GM12872 (cell line): ENCODE data around the gene GRK4.

Source experiments
- TF ChIP-seq, protein P1 (sequence below): IDR thresholded peaks from 3 replicates; pipeline ENCODE4 v1.5.1; 2011; ENCODE audit warnings: low read depth, mild to moderate bottlenecking, low read length, moderate library complexity; ENCODE audit not compliant: insufficient read depth

The GRK4 gene

DNA sequence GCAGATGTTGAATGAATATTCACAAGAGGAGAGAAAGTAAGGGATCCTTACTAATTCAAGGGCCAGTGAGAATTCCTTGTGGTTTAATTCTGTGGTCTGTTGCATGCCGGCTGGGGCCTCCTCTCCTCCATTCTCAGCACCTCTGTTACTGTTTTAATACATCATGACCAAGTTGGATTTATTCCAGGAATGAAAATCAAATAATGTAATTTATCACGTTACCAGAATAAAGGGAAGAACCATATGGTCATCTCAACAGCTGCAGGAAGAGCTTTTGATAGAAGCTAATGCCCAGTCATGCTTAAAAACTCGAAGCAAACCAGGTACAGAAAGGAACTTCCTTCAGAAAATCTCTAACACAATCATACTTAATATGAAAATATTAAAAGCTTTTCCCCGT lies 54.1 kb downstream of the GRK4 start:
- TF ChIP-seq, protein P1, sequence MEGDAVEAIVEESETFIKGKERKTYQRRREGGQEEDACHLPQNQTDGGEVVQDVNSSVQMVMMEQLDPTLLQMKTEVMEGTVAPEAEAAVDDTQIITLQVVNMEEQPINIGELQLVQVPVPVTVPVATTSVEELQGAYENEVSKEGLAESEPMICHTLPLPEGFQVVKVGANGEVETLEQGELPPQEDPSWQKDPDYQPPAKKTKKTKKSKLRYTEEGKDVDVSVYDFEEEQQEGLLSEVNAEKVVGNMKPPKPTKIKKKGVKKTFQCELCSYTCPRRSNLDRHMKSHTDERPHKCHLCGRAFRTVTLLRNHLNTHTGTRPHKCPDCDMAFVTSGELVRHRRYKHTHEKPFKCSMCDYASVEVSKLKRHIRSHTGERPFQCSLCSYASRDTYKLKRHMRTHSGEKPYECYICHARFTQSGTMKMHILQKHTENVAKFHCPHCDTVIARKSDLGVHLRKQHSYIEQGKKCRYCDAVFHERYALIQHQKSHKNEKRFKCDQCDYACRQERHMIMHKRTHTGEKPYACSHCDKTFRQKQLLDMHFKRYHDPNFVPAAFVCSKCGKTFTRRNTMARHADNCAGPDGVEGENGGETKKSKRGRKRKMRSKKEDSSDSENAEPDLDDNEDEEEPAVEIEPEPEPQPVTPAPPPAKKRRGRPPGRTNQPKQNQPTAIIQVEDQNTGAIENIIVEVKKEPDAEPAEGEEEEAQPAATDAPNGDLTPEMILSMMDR = no peak

DNA sequence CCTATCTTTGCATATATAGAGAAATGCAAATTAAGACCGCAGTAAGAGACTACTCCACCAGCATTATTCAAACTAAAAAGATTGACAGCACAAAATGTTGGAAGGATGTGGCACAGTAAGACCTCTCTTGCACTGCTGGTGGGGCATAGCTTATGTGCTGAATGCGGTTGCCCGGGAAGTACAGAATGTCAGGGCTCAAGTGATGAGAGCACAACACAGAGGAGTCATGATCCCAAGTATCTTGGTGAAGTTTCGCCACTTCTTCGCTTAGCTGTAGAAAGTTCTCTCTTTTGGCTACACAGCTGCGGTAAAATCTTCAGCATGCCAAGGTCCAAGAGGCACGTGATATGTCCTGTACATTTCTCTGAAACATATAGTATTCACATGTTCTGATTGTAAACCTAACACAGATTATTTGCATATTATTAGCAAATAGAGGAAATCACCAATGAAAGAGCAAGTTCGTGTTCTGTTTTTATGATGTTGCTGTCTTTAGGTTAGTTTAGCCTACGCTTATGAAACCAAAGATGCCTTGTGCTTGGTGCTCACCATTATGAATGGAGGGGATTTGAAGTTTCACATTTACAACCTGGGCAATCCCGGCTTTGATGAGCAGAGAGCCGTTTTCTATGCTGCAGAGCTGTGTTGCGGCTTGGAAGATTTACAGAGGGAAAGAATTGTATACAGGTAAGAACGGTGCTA lies 55.9 kb downstream of the GRK4 start:
- TF ChIP-seq, protein P1 = no peak

DNA sequence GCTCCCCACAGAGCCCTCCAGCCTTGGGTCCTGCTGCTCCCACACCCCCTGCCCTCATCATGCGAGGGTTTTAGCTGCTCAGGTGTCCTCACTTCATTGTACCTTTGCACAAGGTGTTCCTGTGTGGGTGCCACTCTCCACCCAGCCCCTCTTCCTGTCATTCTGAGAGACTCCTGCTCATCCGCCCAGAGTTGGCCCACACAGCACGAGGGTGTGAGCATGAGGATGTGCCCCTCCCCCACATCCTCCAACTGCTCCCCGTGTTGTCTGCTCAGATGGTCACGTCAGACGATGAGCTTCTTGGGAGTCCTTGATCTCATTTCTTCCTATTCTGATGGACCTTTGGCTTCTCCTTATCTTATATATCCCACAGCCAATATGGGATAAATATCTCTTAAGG lies 57.8 kb downstream of the GRK4 start:
- TF ChIP-seq, protein P1 = no peak

DNA sequence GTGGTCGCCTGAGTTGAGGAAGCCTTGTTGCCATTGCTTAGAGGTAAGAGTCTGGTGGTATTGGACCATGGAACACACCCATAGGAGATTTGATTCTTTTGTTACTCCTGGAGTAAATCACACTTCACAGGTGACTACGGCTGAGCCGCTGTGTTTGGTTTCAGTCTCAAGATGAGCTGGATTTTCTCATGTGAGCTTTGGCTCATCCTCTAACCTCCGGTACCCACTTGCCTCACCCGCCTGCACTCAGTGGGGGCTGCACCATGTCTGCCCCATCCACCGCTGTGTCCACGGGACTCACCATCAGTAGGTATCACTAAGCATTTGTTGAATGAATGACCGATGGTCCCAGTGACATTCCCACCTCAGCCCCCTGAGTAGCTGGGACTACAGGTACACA lies 58.3 kb downstream of the GRK4 start:
- TF ChIP-seq, protein P1 = no peak

DNA sequence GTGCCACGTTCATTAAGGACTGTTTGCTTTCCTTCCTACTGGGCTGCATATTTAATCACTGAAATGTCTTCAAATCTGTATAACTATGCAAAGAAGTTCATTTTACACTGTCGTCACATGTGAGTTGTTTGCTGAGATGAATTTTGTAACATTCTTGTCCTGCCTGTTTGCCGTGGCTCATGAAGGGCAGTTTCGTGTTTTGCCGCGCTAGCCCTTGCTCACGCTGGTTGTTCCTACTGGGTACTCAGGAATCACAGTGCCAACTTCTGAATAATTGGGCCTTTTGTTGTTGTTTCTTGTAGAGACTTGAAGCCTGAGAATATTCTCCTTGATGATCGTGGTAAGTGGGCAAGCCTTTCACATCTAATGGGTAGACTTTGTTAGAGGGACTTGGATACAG lies 58.7 kb downstream of the GRK4 start:
- TF ChIP-seq, protein P1 = no peak

DNA sequence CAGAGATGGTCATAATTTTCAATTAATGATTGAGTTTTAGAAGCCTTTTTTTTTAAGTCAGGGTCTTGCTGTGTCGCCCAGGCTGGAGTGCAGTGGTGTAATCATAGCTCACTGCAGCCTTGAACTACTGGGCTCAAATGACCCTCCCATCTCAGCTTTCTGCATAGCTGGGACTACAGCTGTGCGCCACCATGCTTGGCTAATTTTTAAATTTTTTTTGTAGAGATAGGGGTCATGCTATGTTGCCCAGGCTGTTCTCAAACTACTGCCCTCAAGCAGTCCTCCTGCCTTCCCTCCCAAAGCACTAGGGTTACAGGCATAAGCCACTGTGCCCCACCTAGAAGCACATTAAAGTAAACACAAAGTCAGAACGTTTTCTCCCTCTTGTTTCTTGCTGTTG lies 59.3 kb downstream of the GRK4 start:
- TF ChIP-seq, protein P1 = no peak

DNA sequence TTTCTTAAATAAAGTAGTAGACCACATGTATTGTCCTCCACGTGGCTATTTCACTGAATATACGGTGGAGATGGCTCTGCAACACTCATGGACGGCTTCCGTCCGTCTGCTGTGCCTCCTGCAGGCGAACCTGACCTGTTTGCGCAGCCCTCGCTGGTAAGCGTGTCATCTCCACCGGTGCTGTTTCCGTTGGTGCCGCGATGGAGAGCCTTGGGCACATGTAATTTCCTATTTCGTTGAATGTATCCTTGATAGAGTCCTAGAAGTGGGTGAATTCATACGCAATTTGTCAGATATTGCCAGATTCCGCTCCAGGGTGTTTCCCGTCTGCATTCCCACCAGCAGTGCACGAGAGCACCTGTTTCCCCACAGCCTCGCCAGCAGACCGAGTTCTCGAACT lies 62.5 kb downstream of the GRK4 start:
- TF ChIP-seq, protein P1 = no peak
